Measurements from ENCODE around the gene MPP2.

MPP2 gene

DNA sequence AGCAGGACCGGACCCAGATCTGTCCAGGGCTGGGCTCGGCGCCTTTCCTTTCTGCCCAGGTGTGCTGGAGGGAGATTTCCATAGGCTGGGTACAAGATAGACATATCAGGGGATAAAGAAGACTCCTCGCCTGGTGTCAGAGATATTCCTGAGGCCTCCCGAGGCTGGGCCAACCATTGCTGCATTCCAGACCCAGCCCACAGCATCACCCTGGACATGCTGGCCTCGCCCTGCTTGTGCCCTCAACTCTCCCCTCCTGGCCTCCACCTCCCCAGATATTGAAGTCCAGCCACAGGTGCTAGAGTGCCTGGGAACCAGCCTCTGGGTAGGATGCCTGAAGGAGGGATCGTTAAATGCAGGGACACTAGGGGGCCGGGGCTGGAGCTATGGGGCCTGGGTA is 58.2 kb downstream of the MPP2 start:
- no peaks in the 10 kb centered on the region for H3K27me3 ChIP-seq (ENCODE audit: insufficient read depth, low read depth, severe bottlenecking)
- no peak overlapping the region for H3K27ac ChIP-seq
- H3K9me3 ChIP-seq (ENCODE audit: severe bottlenecking): no peaks in the 10 kb centered on the region
- DNase-seq: no peak
- no peaks in the 10 kb centered on the region for H3K36me3 ChIP-seq
- TF ChIP-seq, protein P1, sequence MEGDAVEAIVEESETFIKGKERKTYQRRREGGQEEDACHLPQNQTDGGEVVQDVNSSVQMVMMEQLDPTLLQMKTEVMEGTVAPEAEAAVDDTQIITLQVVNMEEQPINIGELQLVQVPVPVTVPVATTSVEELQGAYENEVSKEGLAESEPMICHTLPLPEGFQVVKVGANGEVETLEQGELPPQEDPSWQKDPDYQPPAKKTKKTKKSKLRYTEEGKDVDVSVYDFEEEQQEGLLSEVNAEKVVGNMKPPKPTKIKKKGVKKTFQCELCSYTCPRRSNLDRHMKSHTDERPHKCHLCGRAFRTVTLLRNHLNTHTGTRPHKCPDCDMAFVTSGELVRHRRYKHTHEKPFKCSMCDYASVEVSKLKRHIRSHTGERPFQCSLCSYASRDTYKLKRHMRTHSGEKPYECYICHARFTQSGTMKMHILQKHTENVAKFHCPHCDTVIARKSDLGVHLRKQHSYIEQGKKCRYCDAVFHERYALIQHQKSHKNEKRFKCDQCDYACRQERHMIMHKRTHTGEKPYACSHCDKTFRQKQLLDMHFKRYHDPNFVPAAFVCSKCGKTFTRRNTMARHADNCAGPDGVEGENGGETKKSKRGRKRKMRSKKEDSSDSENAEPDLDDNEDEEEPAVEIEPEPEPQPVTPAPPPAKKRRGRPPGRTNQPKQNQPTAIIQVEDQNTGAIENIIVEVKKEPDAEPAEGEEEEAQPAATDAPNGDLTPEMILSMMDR (IDR thresholded peaks at IDR 0.05; ENCODE audit: low read depth, low read length): no peak
- no peak overlapping the region for H3K4me3 ChIP-seq (ENCODE audit: low read depth, low read length)

DNA sequence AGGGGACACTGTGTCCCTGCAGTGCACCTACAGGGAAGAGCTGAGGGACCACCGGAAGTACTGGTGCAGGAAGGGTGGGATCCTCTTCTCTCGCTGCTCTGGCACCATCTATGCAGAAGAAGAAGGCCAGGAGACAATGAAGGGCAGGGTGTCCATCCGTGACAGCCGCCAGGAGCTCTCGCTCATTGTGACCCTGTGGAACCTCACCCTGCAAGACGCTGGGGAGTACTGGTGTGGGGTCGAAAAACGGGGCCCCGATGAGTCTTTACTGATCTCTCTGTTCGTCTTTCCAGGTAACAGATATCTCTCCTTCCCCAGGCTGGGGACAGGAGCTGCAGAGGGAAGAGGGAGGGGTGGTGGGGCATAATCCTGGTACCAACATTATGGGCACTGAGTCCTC is 58.7 kb downstream of the MPP2 start:
- no peak for DNase-seq
- Histone ChIP-seq H3K9me3 (ENCODE audit: severe bottlenecking) (no peaks in the 10 kb centered on the region), H3K36me3 (no peaks in the 10 kb centered on the region), H3K27me3 (ENCODE audit: insufficient read depth, low read depth, severe bottlenecking) (no peaks in the 10 kb centered on the region), H3K4me3 (ENCODE audit: low read depth, low read length) (no peak overlapping the region), H3K27ac (no peak overlapping the region)
- TF ChIP-seq, protein P1 (IDR thresholded peaks at IDR 0.05; ENCODE audit: low read depth, low read length): no peak

DNA sequence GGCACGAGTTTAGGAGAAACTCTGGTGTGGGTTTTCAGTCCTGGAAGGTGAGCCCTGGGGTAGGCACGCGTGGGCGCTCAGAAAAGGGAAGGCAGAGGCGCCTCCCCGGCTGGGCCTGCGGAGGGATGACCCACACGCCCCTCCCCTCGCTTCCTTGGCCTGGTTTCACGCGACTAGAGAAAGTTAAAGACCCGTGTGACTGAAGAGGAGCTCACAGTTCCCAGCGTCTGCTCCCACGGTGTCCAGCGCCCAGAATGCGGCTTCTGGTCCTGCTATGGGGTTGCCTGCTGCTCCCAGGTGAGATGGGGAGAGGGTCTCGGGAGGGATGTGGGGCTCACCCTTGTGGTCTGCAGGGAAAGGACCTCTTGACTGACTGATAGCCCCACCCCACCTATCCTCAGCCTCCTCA is 60.4 kb downstream of the MPP2 start, which contains the start of gene CD300LG:
Gene CD300LG, plus strand, starts transcription at position 214 of the 409 bp plus-strand sequence. Its CDS starts 41 bp downstream, at position 255.
- H3K9me3 ChIP-seq (ENCODE audit: severe bottlenecking): no peaks in the 10 kb centered on the region
- no peak for DNase-seq
- H3K27me3 ChIP-seq (ENCODE audit: insufficient read depth, low read depth, severe bottlenecking): no peaks in the 10 kb centered on the region
- TF ChIP-seq, protein P1 (IDR thresholded peaks at IDR 0.05; ENCODE audit: low read depth, low read length): no peak
- no peak within 1 kb of the TSS for H3K4me3 ChIP-seq (ENCODE audit: low read depth, low read length)
- H3K36me3 ChIP-seq: no peaks in the 10 kb centered on the region
- no peak within 1 kb of the TSS for H3K27ac ChIP-seq

DNA sequence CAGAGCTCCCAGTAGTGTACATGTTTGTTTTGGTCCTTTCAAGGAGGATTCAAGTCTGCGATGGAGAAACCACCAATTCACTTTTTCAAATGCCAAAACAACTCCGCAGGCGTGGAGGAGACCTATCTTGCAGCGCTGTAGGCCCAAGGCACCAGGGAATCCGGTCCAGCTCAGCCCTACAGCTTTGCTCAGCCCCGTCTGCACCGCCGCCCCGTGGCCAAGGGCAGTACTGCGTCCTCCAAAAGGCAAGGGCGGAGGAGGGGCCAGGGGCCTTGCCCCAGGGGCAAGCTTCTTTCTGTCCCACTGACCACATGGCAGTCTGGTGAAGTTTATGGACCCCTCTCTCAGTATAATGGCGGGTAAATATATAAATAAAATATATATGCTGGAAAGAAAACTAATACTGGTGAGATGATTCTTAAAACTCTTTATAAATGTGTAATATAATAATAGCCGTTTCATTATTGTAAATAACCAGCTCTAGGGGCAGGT is 61.1 kb downstream of the MPP2 start:
- Histone ChIP-seq H3K27me3 (ENCODE audit: insufficient read depth, low read depth, severe bottlenecking) (no peaks in the 10 kb centered on the region), H3K4me3 (ENCODE audit: low read depth, low read length) (no peak overlapping the region), H3K36me3 (no peaks in the 10 kb centered on the region), H3K9me3 (ENCODE audit: severe bottlenecking) (no peaks in the 10 kb centered on the region), H3K27ac (no peak overlapping the region)
- TF ChIP-seq, protein P1 (IDR thresholded peaks at IDR 0.05; ENCODE audit: low read depth, low read length): peak; percentile 99
- DNase-seq: peak; percentile 94

DNA sequence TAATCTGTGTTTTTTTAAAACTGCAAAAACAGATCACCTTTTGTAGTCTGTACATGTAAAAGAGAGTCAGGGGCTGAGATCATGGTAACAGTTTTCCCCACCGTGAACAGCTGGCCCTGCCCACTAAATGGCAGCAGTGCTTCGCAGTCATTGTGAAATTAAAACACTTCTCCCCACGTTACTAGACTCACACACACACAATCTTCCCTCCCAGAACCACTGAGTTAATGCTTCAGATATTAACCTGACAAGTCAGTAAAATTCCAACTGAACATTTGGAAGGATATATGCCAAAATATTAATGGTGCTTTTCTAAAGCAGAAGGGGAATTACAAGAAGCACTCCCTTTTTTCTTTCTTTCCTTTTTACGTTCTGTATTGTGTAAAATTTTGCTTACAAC is 61.6 kb downstream of the MPP2 start:
- TF ChIP-seq, protein P1 (IDR thresholded peaks at IDR 0.05; ENCODE audit: low read depth, low read length): no peak
- Histone ChIP-seq H3K9me3 (ENCODE audit: severe bottlenecking) (no peaks in the 10 kb centered on the region), H3K27ac (no peak overlapping the region), H3K27me3 (ENCODE audit: insufficient read depth, low read depth, severe bottlenecking) (no peaks in the 10 kb centered on the region), H3K4me3 (ENCODE audit: low read depth, low read length) (no peak overlapping the region), H3K36me3 (no peaks in the 10 kb centered on the region)
- DNase-seq: no peak

DNA sequence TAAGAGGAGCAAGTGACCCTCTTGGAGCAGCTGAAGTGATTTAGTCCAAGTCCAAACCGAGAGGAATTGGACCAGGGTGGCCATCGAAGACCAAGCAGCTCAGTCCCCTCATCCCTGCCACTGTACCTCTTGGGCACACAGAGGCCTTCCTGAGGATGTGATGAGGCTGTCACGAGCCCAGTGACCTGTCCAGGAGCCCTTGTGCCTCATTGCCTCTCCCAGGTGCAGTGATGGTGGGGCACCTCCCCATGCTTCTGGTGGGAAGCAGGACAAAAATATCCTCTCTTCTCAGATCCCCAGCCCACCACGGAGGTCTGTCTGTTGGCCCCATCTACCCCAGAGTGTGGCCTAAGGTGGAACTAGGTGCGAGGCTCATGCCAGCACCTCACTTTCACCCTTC is 63.1 kb downstream of the MPP2 start:
- Histone ChIP-seq H3K4me3 (ENCODE audit: low read depth, low read length) (no peak overlapping the region), H3K27me3 (ENCODE audit: insufficient read depth, low read depth, severe bottlenecking) (no peaks in the 10 kb centered on the region), H3K36me3 (no peaks in the 10 kb centered on the region), H3K27ac (no peak overlapping the region), H3K9me3 (ENCODE audit: severe bottlenecking) (no peaks in the 10 kb centered on the region)
- TF ChIP-seq, protein P1 (IDR thresholded peaks at IDR 0.05; ENCODE audit: low read depth, low read length): no peak
- DNase-seq: no peak

Measured in WERI-Rb-1 (cell line).